ENCODE results near the gene ATP8A2. TPM values are rescaled to one million over a fixed set of nuclear protein-coding genes. Genes with fewer than 3 reads are reported as not detected.

The ATP8A2 gene
- total RNA-seq, 2 donors from 2014 or later = 0.10 to 0.64 TPM

DNA sequence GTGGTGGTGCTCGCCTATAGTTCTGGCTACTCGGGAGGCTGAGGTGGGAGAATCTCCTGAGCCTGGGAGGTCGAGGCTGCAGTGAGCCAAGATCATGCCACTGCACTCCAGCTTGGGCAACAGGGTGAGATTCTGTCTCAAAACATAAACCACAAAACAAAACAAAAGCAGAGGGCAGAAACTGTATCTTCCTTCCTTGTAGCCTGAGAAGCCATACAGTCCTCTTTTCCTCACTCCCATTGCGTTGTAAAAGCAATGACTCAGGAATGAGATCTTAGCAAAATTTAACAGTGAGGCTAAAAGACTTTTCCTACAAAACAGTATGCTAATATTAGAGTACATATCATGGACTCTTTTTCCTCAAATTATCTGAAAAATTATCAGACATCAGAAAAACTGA is 549.2 kb downstream of the ATP8A2 start:
- no peaks in the 10 kb centered on the region for H3K27me3 ChIP-seq
- TF ChIP-seq, protein P1, sequence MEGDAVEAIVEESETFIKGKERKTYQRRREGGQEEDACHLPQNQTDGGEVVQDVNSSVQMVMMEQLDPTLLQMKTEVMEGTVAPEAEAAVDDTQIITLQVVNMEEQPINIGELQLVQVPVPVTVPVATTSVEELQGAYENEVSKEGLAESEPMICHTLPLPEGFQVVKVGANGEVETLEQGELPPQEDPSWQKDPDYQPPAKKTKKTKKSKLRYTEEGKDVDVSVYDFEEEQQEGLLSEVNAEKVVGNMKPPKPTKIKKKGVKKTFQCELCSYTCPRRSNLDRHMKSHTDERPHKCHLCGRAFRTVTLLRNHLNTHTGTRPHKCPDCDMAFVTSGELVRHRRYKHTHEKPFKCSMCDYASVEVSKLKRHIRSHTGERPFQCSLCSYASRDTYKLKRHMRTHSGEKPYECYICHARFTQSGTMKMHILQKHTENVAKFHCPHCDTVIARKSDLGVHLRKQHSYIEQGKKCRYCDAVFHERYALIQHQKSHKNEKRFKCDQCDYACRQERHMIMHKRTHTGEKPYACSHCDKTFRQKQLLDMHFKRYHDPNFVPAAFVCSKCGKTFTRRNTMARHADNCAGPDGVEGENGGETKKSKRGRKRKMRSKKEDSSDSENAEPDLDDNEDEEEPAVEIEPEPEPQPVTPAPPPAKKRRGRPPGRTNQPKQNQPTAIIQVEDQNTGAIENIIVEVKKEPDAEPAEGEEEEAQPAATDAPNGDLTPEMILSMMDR (IDR thresholded peaks at IDR 0.05) = no peak
- DNase-seq = no peak
- H3K9me3 ChIP-seq = no peaks in the 10 kb centered on the region
- intact Hi-C loops (cut with DNase I) = no loop called here
- no peak overlapping the region for H3K4me3 ChIP-seq
- H3K4me1 ChIP-seq = no peaks in the 10 kb centered on the region
- no peaks in the 10 kb centered on the region for H3K36me3 ChIP-seq
- H3K27ac ChIP-seq = no peak overlapping the region
- no peak overlapping the region for H3K9ac ChIP-seq (ENCODE audit: low read depth in 2 of 2, low read length in 2 of 2)

DNA sequence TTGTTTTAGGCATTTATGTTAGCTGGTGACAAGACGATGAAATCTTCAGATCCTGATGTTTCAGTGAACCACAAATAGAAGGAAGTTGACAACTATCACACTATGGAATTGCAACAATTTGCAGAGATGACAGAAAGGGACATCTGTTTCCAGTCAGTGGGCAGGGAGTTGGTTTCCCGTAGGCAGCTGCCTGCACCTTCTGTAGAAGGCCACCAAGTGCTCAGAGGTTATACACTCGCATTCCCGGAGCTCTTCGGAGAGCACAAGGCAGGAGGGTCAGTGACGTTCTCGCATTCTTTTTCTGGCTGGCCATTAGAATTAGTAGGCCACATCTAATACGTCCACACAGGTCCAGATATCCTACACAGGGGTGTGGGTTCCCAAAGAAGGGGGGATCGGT is 550.6 kb downstream of the ATP8A2 start:
- no peak overlapping the region for H3K4me3 ChIP-seq
- no peak overlapping the region for H3K9ac ChIP-seq (ENCODE audit: low read depth in 2 of 2, low read length in 2 of 2)
- no peak for DNase-seq
- H3K36me3 ChIP-seq = no peaks in the 10 kb centered on the region
- H3K4me1 ChIP-seq = no peaks in the 10 kb centered on the region
- no peaks in the 10 kb centered on the region for H3K27me3 ChIP-seq
- intact Hi-C loops (cut with DNase I) = no loop called here
- TF ChIP-seq, protein P1 (IDR thresholded peaks at IDR 0.05) = no peak
- H3K27ac ChIP-seq = no peak overlapping the region
- H3K9me3 ChIP-seq = no peaks in the 10 kb centered on the region

DNA sequence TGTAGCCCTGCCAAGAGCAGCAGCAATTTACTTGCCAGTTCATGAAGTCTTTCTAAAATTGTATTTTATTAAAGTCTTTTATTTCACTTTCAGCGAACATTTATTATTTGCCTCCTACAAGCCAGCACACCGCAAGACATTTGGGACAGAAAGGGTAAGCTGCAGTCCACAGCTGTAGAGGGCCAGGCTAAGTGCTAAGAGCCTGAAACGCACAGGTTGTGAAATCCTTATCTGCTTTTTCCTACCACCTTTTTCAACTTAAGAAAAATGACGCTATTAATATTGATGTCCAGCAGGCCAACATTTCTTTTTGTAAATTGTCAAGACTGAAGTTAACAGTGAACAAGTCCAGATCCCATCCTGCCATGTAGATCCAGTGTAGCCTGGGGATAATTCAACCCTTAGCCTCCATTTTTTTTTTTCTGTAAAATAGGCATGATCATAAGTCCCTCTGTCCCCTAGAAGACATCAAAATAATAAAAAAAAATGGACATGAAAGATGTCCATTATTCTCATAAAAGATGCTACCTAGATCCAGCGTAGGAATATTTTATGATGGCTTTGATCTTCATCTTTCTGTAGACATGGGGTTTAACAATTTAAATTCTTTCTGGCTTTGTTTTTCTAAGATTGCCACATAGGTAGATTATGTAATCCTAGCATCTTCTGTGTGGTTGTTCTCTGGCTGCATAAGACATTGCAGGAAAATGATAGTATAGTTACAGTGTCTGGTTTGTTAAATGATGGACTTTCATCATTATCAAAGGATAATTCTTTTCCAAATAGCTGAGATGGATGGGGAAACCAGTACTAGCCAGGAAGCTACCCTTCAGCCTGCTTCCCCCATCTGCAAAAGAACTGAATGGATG is 551.7 kb downstream of the ATP8A2 start:
- no peaks in the 10 kb centered on the region for H3K9me3 ChIP-seq
- DNase-seq = no peak
- H3K9ac ChIP-seq (ENCODE audit: low read depth in 2 of 2, low read length in 2 of 2) = no peak overlapping the region
- no peak overlapping the region for H3K4me3 ChIP-seq
- no peaks in the 10 kb centered on the region for H3K4me1 ChIP-seq
- intact Hi-C loops (cut with DNase I) = no loop called here
- TF ChIP-seq, protein P1 (IDR thresholded peaks at IDR 0.05) = no peak
- no peaks in the 10 kb centered on the region for H3K36me3 ChIP-seq
- no peaks in the 10 kb centered on the region for H3K27me3 ChIP-seq
- H3K27ac ChIP-seq = no peak overlapping the region

DNA sequence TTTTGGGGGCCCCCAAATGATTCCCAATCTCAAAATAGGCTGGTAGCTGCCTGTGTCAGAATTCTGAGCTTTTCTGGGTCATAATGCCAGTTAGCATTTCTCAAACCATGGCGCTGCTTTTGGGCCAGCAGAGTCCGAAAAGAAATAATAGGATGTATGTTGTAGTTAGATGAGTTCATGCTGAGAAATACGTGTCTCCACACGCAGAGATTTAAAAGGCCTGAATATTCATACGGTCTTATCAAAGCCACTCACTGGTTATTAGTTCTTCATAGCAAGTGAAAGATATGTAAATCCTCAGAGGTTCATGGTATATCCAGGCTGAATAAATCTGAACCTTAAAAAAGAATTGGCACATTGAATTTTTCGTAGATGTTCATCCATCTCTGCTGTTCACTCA is 555.6 kb downstream of the ATP8A2 start:
- no peak overlapping the region for H3K27ac ChIP-seq
- no peaks in the 10 kb centered on the region for H3K27me3 ChIP-seq
- no peaks in the 10 kb centered on the region for H3K4me1 ChIP-seq
- H3K36me3 ChIP-seq = no peaks in the 10 kb centered on the region
- TF ChIP-seq, protein P1 (IDR thresholded peaks at IDR 0.05) = no peak
- intact Hi-C loops (cut with DNase I) = no loop called here
- H3K9ac ChIP-seq (ENCODE audit: low read depth in 2 of 2, low read length in 2 of 2) = no peak overlapping the region
- H3K9me3 ChIP-seq = no peaks in the 10 kb centered on the region
- H3K4me3 ChIP-seq = no peak overlapping the region
- DNase-seq = no peak

DNA sequence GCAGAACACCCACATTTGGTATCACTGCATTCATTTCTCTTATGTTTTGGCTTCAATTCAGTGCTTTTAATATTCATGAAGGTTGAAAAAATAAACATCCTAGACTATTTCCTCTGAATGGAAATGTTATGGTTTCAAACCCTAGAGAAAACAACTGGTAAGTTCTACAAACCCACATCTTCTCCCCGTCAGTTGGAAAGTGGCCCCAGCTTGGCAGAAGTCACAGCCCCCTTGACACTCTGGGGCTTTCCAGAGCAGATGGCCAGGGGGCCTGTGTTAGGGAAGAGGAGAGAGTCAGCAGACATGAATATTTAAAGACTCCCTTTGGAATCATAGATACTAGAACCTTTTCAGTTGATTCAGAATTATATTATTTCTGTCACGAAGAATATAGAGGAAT is 556.2 kb downstream of the ATP8A2 start:
- Histone ChIP-seq H3K27me3 (no peaks in the 10 kb centered on the region), H3K9me3 (no peaks in the 10 kb centered on the region), H3K4me3 (no peak overlapping the region), H3K36me3 (no peaks in the 10 kb centered on the region), H3K4me1 (no peaks in the 10 kb centered on the region), H3K27ac (no peak overlapping the region), H3K9ac (ENCODE audit: low read depth in 2 of 2, low read length in 2 of 2) (no peak overlapping the region)
- TF ChIP-seq, protein P1 (IDR thresholded peaks at IDR 0.05) = no peak
- no peak for DNase-seq
- intact Hi-C loops (cut with DNase I) = no loop called here
